Body of pancreas (tissue), 4 donors: ENCODE results near the gene ATXN1. TPM values are rescaled to one million over a fixed set of nuclear protein-coding genes. Genes with fewer than 3 reads are reported as not detected.

Experiments
- ATAC-seq: fragments of 150-250 bp; one replicate; pipeline ENCODE4 v1.9.1; 2016
- DNase-seq, 4 donors: peaks; one replicate each; pipeline ENCODE4 v3.0.0-alpha.2; 2019
- H3K27ac ChIP-seq, 4 donors: fragments of 200-600 bp; sonication (generic); 1 replicate in 3 of 4; 2 replicates in 1 of 4; pipeline versions ENCODE4 v1.5.1 to v1.6.1; 2016 to 2019; ENCODE audit warnings: mild to moderate bottlenecking in 1 of 4, mixed read lengths in 1 of 4, moderate library complexity in 1 of 4
- H3K27me3 ChIP-seq, 2 donors: fragments of 200-600 bp; sonication (generic); one replicate each; pipeline ENCODE4 v1.6.0; 2016; ENCODE audit warnings: mild to moderate bottlenecking in 1 of 2
- H3K36me3 ChIP-seq, 2 donors: fragments of 200-600 bp; sonication (generic); replicated peaks in 1 of 2; 2 replicates each; pipeline ENCODE4 v1.5.1; 2016; ENCODE audit warnings: low read depth in 2 of 2; ENCODE audit not compliant: insufficient read depth in 1 of 2
- H3K4me1 ChIP-seq: fragments of 200-600 bp; sonication (generic); one replicate; pipeline ENCODE4 v1.6.0; 2016
- H3K4me3 ChIP-seq, 2 donors: fragments of 200-600 bp; sonication (generic); 1 replicate in 1 of 2; 2 replicates in 1 of 2; pipeline ENCODE4 v1.5.1; 2016 to 2019
- H3K9me3 ChIP-seq, 3 donors: fragments of 200-600 bp; sonication (generic); 1 replicate in 2 of 3; 2 replicates in 1 of 3; pipeline ENCODE4 v1.5.1; 2016
- POLR2A ChIP-seq, 3 donors: fragments of 450-650 bp; IDR thresholded peaks; one replicate each; pipeline ENCODE4 v1.6.1; 2016; ENCODE audit warnings: antibody characterized with exemption in 3 of 3, mild to moderate bottlenecking in 2 of 3
- WGBS, 2 donors: methylation state at CpG; one replicate each; pipeline ENCODE4 v1.1.5; 2017; 5-methylcytosine and 5-hydroxymethylcytosine counted together
- intact Hi-C: fragments of 100-400 bp; cut with DNase I; formaldehyde crosslinking; loops from one replicate; pipeline ENCODE4 v1.15.1; 2023
- total RNA-seq, 2 donors: library from RNA; depleted of rRNA; stranded (reverse); fragments of >200 nt; gene quantifications; one replicate each; pipeline ENCODE4 v1.1.0, GENCODE V29; 2016
- TF ChIP-seq, protein P1 (sequence below), 7 experiments: fragments of 450-650 bp in 4 of 7; fragments of 200-600 bp in 3 of 7; sonication (generic) in 3 of 7; IDR thresholded peaks; one replicate each; pipeline ENCODE4 v1.5.1; 2016 to 2019; ENCODE audit warnings: antibody characterized with exemption in 7 of 7

Gene ATXN1
- total RNA-seq, 2 donors from 2014 or later: 24.6 to 24.7 TPM

GRCh38 chr6:16375843-16376242 lies 385.4 kb downstream of the ATXN1 start:
- Histone ChIP-seq H3K27me3 (no peaks in the 10 kb centered on the region), H3K36me3 (no peaks in the 10 kb centered on the region), H3K4me3 (no peak overlapping the region), H3K9me3 (no peaks in the 10 kb centered on the region), H3K4me1 (no peaks in the 10 kb centered on the region), H3K27ac (no peak overlapping the region)
- ATAC-seq: no peak
- TF ChIP-seq, protein P1, sequence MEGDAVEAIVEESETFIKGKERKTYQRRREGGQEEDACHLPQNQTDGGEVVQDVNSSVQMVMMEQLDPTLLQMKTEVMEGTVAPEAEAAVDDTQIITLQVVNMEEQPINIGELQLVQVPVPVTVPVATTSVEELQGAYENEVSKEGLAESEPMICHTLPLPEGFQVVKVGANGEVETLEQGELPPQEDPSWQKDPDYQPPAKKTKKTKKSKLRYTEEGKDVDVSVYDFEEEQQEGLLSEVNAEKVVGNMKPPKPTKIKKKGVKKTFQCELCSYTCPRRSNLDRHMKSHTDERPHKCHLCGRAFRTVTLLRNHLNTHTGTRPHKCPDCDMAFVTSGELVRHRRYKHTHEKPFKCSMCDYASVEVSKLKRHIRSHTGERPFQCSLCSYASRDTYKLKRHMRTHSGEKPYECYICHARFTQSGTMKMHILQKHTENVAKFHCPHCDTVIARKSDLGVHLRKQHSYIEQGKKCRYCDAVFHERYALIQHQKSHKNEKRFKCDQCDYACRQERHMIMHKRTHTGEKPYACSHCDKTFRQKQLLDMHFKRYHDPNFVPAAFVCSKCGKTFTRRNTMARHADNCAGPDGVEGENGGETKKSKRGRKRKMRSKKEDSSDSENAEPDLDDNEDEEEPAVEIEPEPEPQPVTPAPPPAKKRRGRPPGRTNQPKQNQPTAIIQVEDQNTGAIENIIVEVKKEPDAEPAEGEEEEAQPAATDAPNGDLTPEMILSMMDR (IDR thresholded peaks at IDR 0.05): no peak
- TF ChIP-seq POLR2A (IDR thresholded peaks at IDR 0.05): no peak
- 91 to 94% methylated on average over 3 of the region's 3 CpGs for WGBS, 2 donors
- no peak for DNase-seq
- intact Hi-C loops: no loop called here

GRCh38 chr6:16375206-16375605 lies 386.1 kb downstream of the ATXN1 start:
- WGBS, 2 donors: 100% methylated on average over 1 of the region's 1 CpG
- no peaks in the 10 kb centered on the region for H3K4me1 ChIP-seq
- H3K36me3 ChIP-seq: no peaks in the 10 kb centered on the region
- H3K27ac ChIP-seq: no peak overlapping the region
- no peak overlapping the region for H3K4me3 ChIP-seq
- H3K27me3 ChIP-seq: no peaks in the 10 kb centered on the region
- no peak for TF ChIP-seq POLR2A (IDR thresholded peaks at IDR 0.05)
- TF ChIP-seq, protein P1 (IDR thresholded peaks at IDR 0.05): no peak
- no peak for DNase-seq
- intact Hi-C loops: no loop called here
- H3K9me3 ChIP-seq: no peaks in the 10 kb centered on the region
- no peak for ATAC-seq

DNA sequence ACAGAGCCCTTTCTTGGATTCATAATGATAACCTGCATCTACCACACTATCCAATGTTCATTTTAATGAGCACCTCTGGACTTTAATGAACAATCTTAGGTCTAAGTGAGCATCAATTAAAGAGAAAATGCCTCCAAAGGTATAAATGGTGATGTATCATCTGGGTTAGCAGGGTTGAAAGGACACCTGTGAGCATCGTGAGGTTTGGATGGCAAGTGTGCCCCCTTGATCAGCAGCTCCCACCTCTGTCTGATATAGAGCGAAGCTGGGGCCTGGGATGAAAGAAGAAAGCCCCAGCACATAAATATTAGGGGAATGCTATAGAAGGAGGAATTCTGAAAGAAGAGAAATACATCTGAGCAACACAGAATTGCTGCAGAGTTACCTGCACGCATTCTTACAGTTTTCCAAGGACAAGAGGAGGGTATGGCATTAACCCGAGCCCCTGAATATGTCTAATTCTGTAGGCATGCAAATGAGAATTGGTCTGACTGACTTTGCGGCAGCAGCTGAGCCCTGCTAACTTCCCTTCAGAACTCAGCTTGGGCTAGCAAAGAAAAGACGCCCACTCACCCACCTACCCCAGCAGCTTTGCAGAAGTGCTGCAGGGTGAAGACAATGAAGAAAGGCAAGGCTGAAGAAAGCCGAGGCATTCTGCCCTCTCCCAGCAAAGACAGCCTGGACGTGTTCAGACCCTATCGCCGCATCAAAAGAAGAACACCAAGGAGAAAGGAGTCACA lies 386.6 kb downstream of the ATXN1 start:
- no peaks in the 10 kb centered on the region for H3K9me3 ChIP-seq
- 85 to 97% methylated on average over 10 of the region's 10 CpGs for WGBS, 2 donors
- H3K36me3 ChIP-seq: no peaks in the 10 kb centered on the region
- ATAC-seq (no peak), DNase-seq (peak in 1 of 4 donors; percentile 15)
- H3K27me3 ChIP-seq: no peaks in the 10 kb centered on the region
- no peak overlapping the region for H3K4me3 ChIP-seq
- no peak overlapping the region for H3K27ac ChIP-seq
- TF ChIP-seq, protein P1 (IDR thresholded peaks at IDR 0.05): no peak
- no peak for TF ChIP-seq POLR2A (IDR thresholded peaks at IDR 0.05)
- intact Hi-C loops: no loop called here
- no peaks in the 10 kb centered on the region for H3K4me1 ChIP-seq

DNA sequence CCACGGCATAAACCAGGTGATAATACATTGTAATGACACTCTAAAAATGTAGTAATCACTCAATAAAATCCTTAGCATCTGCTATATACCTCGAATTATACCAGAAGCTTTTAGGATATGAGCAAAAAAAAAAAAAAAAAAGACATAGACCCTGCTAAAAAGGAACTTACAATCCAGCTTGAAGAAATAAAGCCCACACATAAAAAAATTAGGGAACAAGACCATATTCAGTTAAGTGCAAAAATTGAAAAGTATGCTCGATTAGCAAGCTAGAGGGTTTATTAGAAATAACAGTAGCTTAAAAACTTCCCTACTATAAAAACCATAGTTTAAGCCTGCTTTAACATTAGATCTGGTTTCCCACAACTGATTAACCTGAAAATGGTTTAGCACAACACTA lies 387.2 kb downstream of the ATXN1 start:
- ATAC-seq (no peak), DNase-seq (no peak)
- H3K4me3 ChIP-seq: no peak overlapping the region
- H3K36me3 ChIP-seq: no peaks in the 10 kb centered on the region
- H3K4me1 ChIP-seq: no peaks in the 10 kb centered on the region
- H3K27me3 ChIP-seq: no peaks in the 10 kb centered on the region
- TF ChIP-seq, protein P1 (IDR thresholded peaks at IDR 0.05): no peak
- no peak for TF ChIP-seq POLR2A (IDR thresholded peaks at IDR 0.05)
- no peak overlapping the region for H3K27ac ChIP-seq
- intact Hi-C loops: no loop called here
- 47 to 56% methylated on average over 3 of the region's 3 CpGs for WGBS, 2 donors
- H3K9me3 ChIP-seq: no peaks in the 10 kb centered on the region
